K562 (cell line): ENCODE results near the gene ZMAT3. TPM values are rescaled to one million over a fixed set of nuclear protein-coding genes. Genes with fewer than 3 reads are reported as not detected.

Source experiments
- ATAC-seq: fragments of 200-7000 bp; cut with Tn5 transposase; 3 replicates; pipeline ENCODE4 v1.9.1; 2020; ENCODE audit warnings: moderate library complexity
- BruUV-seq: library from RNA; stranded (reverse); fragments of 400-500 nt; replicated peaks from 2 replicates; lab custom pipeline; 2021; lab: Mats Ljungman, UMichigan
- CTCF ChIA-PET: fragments of 300-600 bp; formaldehyde crosslinking; extraction: SDS; loops from one replicate; lab custom pipeline; 2021; ENCODE audit warnings: low intra/inter-chr PET ratio; lab: Yijun Ruan, JAX
- POLR2A ChIA-PET: fragments of 300-600, 350-650 bp; sonication (Branson Sonifier 250); formaldehyde crosslinking; extraction: SDS; loops from one replicate; lab custom pipeline; 2021; ENCODE audit warnings: antibody characterized with exemption, inconsistent platforms; lab: Yijun Ruan, JAX
- DNase-seq, 4 experiments: peaks; one replicate each; pipeline versions ENCODE4 v3.0.0 to v3.0.0-alpha.2; 2011 to 2018; ENCODE audit warnings: low spot score in 3 of 4, mixed read lengths in 3 of 4; ENCODE audit errors: extremely low read depth in 1 of 4
- FAIRE-seq: peaks from 2 replicates; lab custom pipeline; 2011; peaks lifted over from hg19 to GRCh38; lab: Jason Lieb, UNC
- H2AFZ ChIP-seq: 2 replicates; pipeline ENCODE4 v1.6.0; 2011; ENCODE audit warnings: low read depth, low read length, control low read depth, inconsistent platforms
- H3K27ac ChIP-seq: fragments of 200-600 bp; 3 replicates; pipeline ENCODE4 v1.8.0; 2011; ENCODE audit warnings: low read depth, mild to moderate bottlenecking, control low read depth, inconsistent platforms, low read length, moderate library complexity, mixed read lengths; ENCODE audit errors: extremely low read depth
- H3K27me3 ChIP-seq, 2 experiments: fragments of 300-600 bp in 1 of 2; 2 replicates in 1 of 2; 3 replicates in 1 of 2; pipeline versions ENCODE4 v1.6.0 to v1.8.0; 2011; ENCODE audit warnings: inconsistent platforms in 2 of 2, low read length in 2 of 2, mild to moderate bottlenecking in 1 of 2, mixed read lengths in 1 of 2, moderate library complexity in 1 of 2; ENCODE audit not compliant: control insufficient read depth in 2 of 2, insufficient read depth in 2 of 2
- H3K36me3 ChIP-seq: fragments of 300-600 bp; 3 replicates; pipeline ENCODE4 v1.8.0; 2011; ENCODE audit warnings: mild to moderate bottlenecking, low read length, inconsistent platforms; ENCODE audit not compliant: control insufficient read depth, insufficient read depth
- H3K4me1 ChIP-seq, 2 experiments: fragments of 200-600 bp in 1 of 2; replicated peaks in 1 of 2; 2 replicates in 1 of 2; 3 replicates in 1 of 2; pipeline versions ENCODE4 v1.5.1 to v1.8.0; 2011; ENCODE audit warnings: inconsistent platforms in 2 of 2, low read length in 2 of 2, mild to moderate bottlenecking in 1 of 2, mixed read lengths in 1 of 2, moderate library complexity in 1 of 2; ENCODE audit not compliant: control insufficient read depth in 2 of 2, insufficient read depth in 2 of 2
- H3K4me2 ChIP-seq: 2 replicates; pipeline ENCODE4 v1.6.1; 2011; ENCODE audit warnings: low read length, control low read depth, inconsistent platforms, mixed read lengths; ENCODE audit not compliant: insufficient read depth
- H3K4me3 ChIP-seq: fragments of 200-600 bp; sonication (generic), shearing (Covaris generic); 2 replicates; pipeline ENCODE4 v1.5.1; 2016; ENCODE audit warnings: control low read depth, inconsistent platforms
- H3K79me2 ChIP-seq: fragments of 200-600 bp; 3 replicates; pipeline ENCODE4 v1.8.0; 2011; ENCODE audit warnings: low read length, inconsistent platforms; ENCODE audit not compliant: control insufficient read depth, insufficient read depth
- H3K9ac ChIP-seq, 2 experiments: 2 replicates each; pipeline versions ENCODE4 v1.6.0 to v1.6.1; 2011; ENCODE audit warnings: low read depth in 2 of 2, low read length in 2 of 2, control low read depth in 1 of 2, inconsistent platforms in 1 of 2, mild to moderate bottlenecking in 1 of 2, mixed read lengths in 1 of 2; ENCODE audit not compliant: insufficient read depth in 1 of 2
- H3K9me1 ChIP-seq: one replicate; pipeline ENCODE4 v1.6.0; 2011; ENCODE audit warnings: inconsistent platforms, mild to moderate bottlenecking, low read length, moderate library complexity; ENCODE audit not compliant: control insufficient read depth, insufficient read depth
- H3K9me3 ChIP-seq: replicated peaks from 2 replicates; pipeline ENCODE4 v1.5.1; 2011; ENCODE audit warnings: low read depth, low read length, inconsistent platforms; ENCODE audit not compliant: control insufficient read depth, insufficient read depth
- H4K20me1 ChIP-seq: replicated peaks from 2 replicates; pipeline ENCODE4 v1.6.1; 2011; ENCODE audit warnings: low read length, inconsistent platforms, mixed read lengths; ENCODE audit not compliant: control insufficient read depth, insufficient read depth
- FOXA3 ChIP-seq, 2 experiments: fragments of 450-650 bp in 1 of 2; sonication (generic) in 1 of 2; formaldehyde crosslinking; IDR thresholded peaks in 1 of 2; conservative IDR thresholded peaks in 1 of 2; 2 replicates each; pipeline versions ENCODE4 v1.4.0 to v1.8.0; 2020 to 2022; ENCODE audit warnings: mild to moderate bottlenecking in 2 of 2, missing genetic modification reagents in 1 of 2
- GTF2E2 ChIP-seq: fragments of 200-800 bp; sonication (Bioruptor generic); IDR thresholded peaks from 2 replicates; pipeline ENCODE4 v1.6.1; 2016; ENCODE audit warnings: missing genetic modification characterization, missing compliant biosample characterization
- KDM2B ChIP-seq: fragments of 250-450 bp; sonication (Bioruptor Pico); IDR thresholded peaks from 2 replicates; pipeline ENCODE4 v1.8.0; 2021; ENCODE audit warnings: mild to moderate bottlenecking, moderate library complexity
- MGA ChIP-seq: fragments of 450-650 bp; IDR thresholded peaks from 2 replicates; pipeline ENCODE4 v1.6.1; 2016; ENCODE audit warnings: mild to moderate bottlenecking, moderate library complexity
- NFRKB ChIP-seq: fragments of 450-650 bp; IDR thresholded peaks from 2 replicates; pipeline ENCODE4 v1.6.1; 2016; ENCODE audit warnings: low read depth
- NFYB ChIP-seq: IDR thresholded peaks from 2 replicates; pipeline ENCODE4 v1.6.1; 2011; ENCODE audit warnings: mild to moderate bottlenecking, moderate library complexity; ENCODE audit not compliant: insufficient read length; ENCODE audit errors: extremely low read depth
- SMAD4 ChIP-seq: fragments of 250-450 bp; sonication (Bioruptor Pico); conservative IDR thresholded peaks from 2 replicates; pipeline ENCODE4 v1.8.0; 2021; ENCODE audit warnings: inconsistent platforms, mild to moderate bottlenecking, moderate library complexity
- ZNF121 ChIP-seq: sonication (generic); formaldehyde crosslinking; conservative IDR thresholded peaks from 2 replicates; pipeline ENCODE4 v1.8.0; 2022; ENCODE audit warnings: missing genetic modification reagents
- ZNF274 ChIP-seq: IDR thresholded peaks from 2 replicates; pipeline ENCODE4 v1.6.1; 2011; ENCODE audit warnings: low read depth, mild to moderate bottlenecking, low read length, moderate library complexity, borderline replicate concordance
- ZNF444 ChIP-seq: fragments of 250-450 bp; sonication (Bioruptor Pico); IDR thresholded peaks from 2 replicates; pipeline ENCODE4 v1.4.0; 2020; ENCODE audit warnings: mild to moderate bottlenecking, moderate library complexity
- ZNF583 ChIP-seq: fragments of 250-450 bp; sonication (Bioruptor Pico); IDR thresholded peaks from 2 replicates; pipeline ENCODE4 v1.4.0; 2020
- WGBS: fragments of 100-300 bp; shearing (Covaris generic); methylation state at CpG from one replicate; pipeline ENCODE4 v1.1.6; 2016; ENCODE audit warnings: low coverage, mixed read lengths; ENCODE audit not compliant: insufficient coverage; ENCODE audit errors: missing lambda C conversion rate; 5-methylcytosine and 5-hydroxymethylcytosine counted together
- in situ Hi-C: fragments of 300-500 bp; cut with MboI; formaldehyde crosslinking; loops from 4 replicates; pipeline ENCODE4 v1.15.0; 2018; ENCODE audit warnings: inconsistent platforms, mixed read lengths
- intact Hi-C: fragments of 100-400 bp; cut with micrococcal nuclease; formaldehyde crosslinking; loops from 2 replicates; pipeline ENCODE4 v1.14.2; 2022
- polyA plus RNA-seq, 8 experiments: library from polyadenylated mRNA; depleted of rRNA in 4 of 8; stranded (reverse) in 5 of 8; unstranded in 3 of 8; fragments of >200 nt; fragmentation: Nextera tagmentation in 2 of 8; fragmentation: Illumina TruSeq in 1 of 8; extraction: Ambion mirVana in 2 of 8; extraction: Trizol in 1 of 8; gene quantifications; 2 replicates each; pipeline versions ENCODE4 v1.2.1 to v1.2.3, GENCODE V29; 2011 to 2014; ENCODE audit warnings: inconsistent platforms in 1 of 8, missing spikeins in 1 of 8
- total RNA-seq, 7 experiments: library from RNA; depleted of rRNA in 6 of 7; stranded (reverse); fragments of >200 nt in 6 of 7; fragmentation: Illumina TruSeq in 2 of 7; extraction: Trizol in 2 of 7; gene quantifications; 2 replicates each; pipeline versions ENCODE4 v1.2.1 to v1.2.3, GENCODE V29; 2011 to 2021; ENCODE audit warnings: low replicate concordance in 1 of 7

Gene ZMAT3
- total and polyA plus RNA-seq, 9 of the 15 experiments (the other 6 are each of a cell fraction or from before 2014, with no cell fraction given), result 0.87 to 5.1 (median 3.9) TPM

GRCh38 chr3:179038216-179038898 lies 33.3 kb downstream of the ZMAT3 start:
- Histone ChIP-seq H3K27ac (no peak overlapping the region), H3K4me2 (no peak overlapping the region)
- in situ Hi-C loops, result no loop called here
- intact Hi-C loops, result no loop called here
- TF ChIP-seq FOXA3 (CRISPR knock-in tag; conservative IDR thresholded peaks at IDR 0.05 in 1 of 2, IDR thresholded peaks at IDR 0.05 in 1 of 2) (no peak), ZNF444 (no peak), KDM2B (CRISPR knock-in tag) (no peak), MGA (no peak), ZNF121 (no peak), NFRKB (no peak), ZNF583 (CRISPR knock-in tag) (no peak), GTF2E2 (no peak), NFYB (no peak), SMAD4 (CRISPR knock-in tag) (no peak), ZNF274 (no peak)
- TF ChIP-seq, all 486 proteins: peak for 0
- Histone ChIP-seq H3K79me2 (peaks cover 4% of the 10 kb centered on the region; the same call in 1 of the 3 replicates), H3K9me1 (no peaks in the 10 kb centered on the region), H3K4me1 (peaks cover 20 to 30% of the 10 kb centered on the region in 2 experiments), H3K9me3 (no peaks in the 10 kb centered on the region), H3K9ac (no peak overlapping the region), H4K20me1 (no peaks in the 10 kb centered on the region), H2AFZ (no peak overlapping the region), H3K4me3 (no peak overlapping the region), H3K36me3 (no peaks in the 10 kb centered on the region), H3K27me3 (no peaks in the 10 kb centered on the region)
- CTCF ChIA-PET, result no interaction called here
- 83% methylated on average over 12 of the region's 12 CpGs for WGBS
- BruUV-seq, result no TSS peak
- ATAC-seq, result no peak
- POLR2A ChIA-PET, result interaction anchor here (2.4 kb wide), 1 partner anchor 8 kb away, joined by 8 read pairs; no protein-coding TSS in a partner anchor
- no peak for DNase-seq
- no peak for FAIRE-seq
